GM12878 (cell line): ENCODE results near the gene CLCA2. TPM values are rescaled to one million over a fixed set of nuclear protein-coding genes. Genes with fewer than 3 reads are reported as not detected.

Experiments
- ATAC-seq: fragments of 200-7000 bp; cut with Tn5 transposase; 3 replicates; pipeline ENCODE4 v1.9.1; 2020; ENCODE audit warnings: mild to moderate bottlenecking, moderate library complexity
- BruUV-seq: library from RNA; stranded (reverse); fragments of 400-500 nt; replicated peaks from 2 replicates; lab custom pipeline; 2021; lab: Mats Ljungman, UMichigan
- CTCF ChIA-PET: fragments of 300-600 bp; sonication (Branson Sonifier 250); formaldehyde crosslinking; extraction: SDS; loops from one replicate; lab custom pipeline; 2021; ENCODE audit warnings: inconsistent platforms; lab: Yijun Ruan, JAX
- POLR2A ChIA-PET: fragments of 350-600 bp; formaldehyde crosslinking; extraction: SDS; loops from one replicate; lab custom pipeline; 2021; ENCODE audit warnings: inconsistent platforms; lab: Charles Lee
- RAD21 ChIA-PET: fragments of 300-600 bp; sonication (Branson Sonifier 250); formaldehyde crosslinking; loops from one replicate; lab custom pipeline; 2023; ENCODE audit warnings: antibody characterized with exemption; ENCODE audit not compliant: unreplicated experiment; lab: Charles Lee
- SMC1A ChIA-PET: fragments of 300-600 bp; sonication (Branson Sonifier 250); formaldehyde crosslinking; loops from one replicate; lab custom pipeline; 2023; ENCODE audit not compliant: unreplicated experiment, uncharacterized antibody; lab: Charles Lee
- DNase-seq: peaks from one replicate; pipeline ENCODE4 v3.0.0-alpha.2; 2011; ENCODE audit warnings: low read depth, low spot score
- FAIRE-seq: peaks from 3 replicates; lab custom pipeline; 2011; peaks lifted over from hg19 to GRCh38; lab: Jason Lieb, UNC
- H2AFZ ChIP-seq: 2 replicates; pipeline ENCODE4 v1.6.0; 2011; ENCODE audit warnings: low read depth, low read length, control low read depth; ENCODE audit not compliant: control insufficient read depth
- H3K27ac ChIP-seq: 2 replicates; pipeline ENCODE4 v1.5.1; 2011; ENCODE audit warnings: control low read depth; ENCODE audit not compliant: control insufficient read depth, insufficient read depth
- H3K27me3 ChIP-seq, 2 experiments: replicated peaks in 1 of 2; 2 replicates each; pipeline versions ENCODE4 v1.6.0 to v1.6.1; 2011; ENCODE audit warnings: low read length in 1 of 2; ENCODE audit not compliant: control insufficient read depth in 2 of 2, insufficient read depth in 2 of 2
- H3K36me3 ChIP-seq, 2 experiments: 2 replicates each; pipeline ENCODE4 v1.5.1; 2011; ENCODE audit warnings: low read length in 1 of 2; ENCODE audit not compliant: control insufficient read depth in 2 of 2, insufficient read depth in 2 of 2
- H3K4me1 ChIP-seq: 2 replicates; pipeline ENCODE4 v1.6.1; 2011; ENCODE audit warnings: mild to moderate bottlenecking, low read length, moderate library complexity, mixed read lengths; ENCODE audit not compliant: control insufficient read depth, insufficient read depth
- H3K4me2 ChIP-seq: 2 replicates; pipeline ENCODE4 v1.6.0; 2011; ENCODE audit warnings: control low read depth; ENCODE audit not compliant: control insufficient read depth, insufficient read depth
- H3K4me3 ChIP-seq: fragments of 200-600 bp; sonication (generic); 2 replicates; pipeline ENCODE4 v1.5.1; 2016
- H3K79me2 ChIP-seq: 2 replicates; pipeline ENCODE4 v1.6.0; 2011; ENCODE audit warnings: low read length; ENCODE audit not compliant: control insufficient read depth, insufficient read depth
- H3K9ac ChIP-seq: 2 replicates; pipeline ENCODE4 v1.8.0; 2011; ENCODE audit warnings: low read length, control low read depth, mixed read lengths; ENCODE audit not compliant: control insufficient read depth, insufficient read depth
- H3K9me3 ChIP-seq: replicated peaks from 3 replicates; pipeline ENCODE4 v1.5.1; 2011; ENCODE audit warnings: mild to moderate bottlenecking, low read length; ENCODE audit not compliant: control insufficient read depth, insufficient read depth
- H4K20me1 ChIP-seq: 2 replicates; pipeline ENCODE4 v1.6.0; 2011; ENCODE audit not compliant: control insufficient read depth, insufficient read depth
- BCL11A ChIP-seq: IDR thresholded peaks from 2 replicates; pipeline ENCODE4 v1.6.1; 2011; ENCODE audit warnings: low read depth, low read length
- CHD2 ChIP-seq: IDR thresholded peaks from 2 replicates; pipeline ENCODE4 v1.6.1; 2011; ENCODE audit warnings: low read depth, low read length, improper control_type of control experiment, borderline replicate concordance
- EED ChIP-seq: sonication (generic); IDR thresholded peaks from 2 replicates; pipeline ENCODE4 v1.6.1; 2016; ENCODE audit warnings: antibody characterized with exemption, low read depth
- EP300 ChIP-seq, 2 experiments: fragments of 150-350 bp in 1 of 2; IDR thresholded peaks; 2 replicates each; pipeline ENCODE4 v1.6.1; 2011 to 2012; ENCODE audit warnings: low read depth in 2 of 2, low read length in 2 of 2, borderline replicate concordance in 1 of 2, improper control_type of control experiment in 1 of 2, inconsistent platforms in 1 of 2; ENCODE audit not compliant: control insufficient read depth in 1 of 2
- FOXM1 ChIP-seq: IDR thresholded peaks from 2 replicates; pipeline ENCODE4 v1.6.1; 2012; ENCODE audit warnings: low read depth, mild to moderate bottlenecking, inconsistent platforms, low read length, moderate library complexity
- IRF5 ChIP-seq: fragments of 450-650 bp; IDR thresholded peaks from 2 replicates; pipeline ENCODE4 v1.6.1; 2017; ENCODE audit warnings: borderline replicate concordance
- MTA2 ChIP-seq: fragments of 450-650 bp; IDR thresholded peaks from 2 replicates; pipeline ENCODE4 v1.6.1; 2016; ENCODE audit warnings: low read depth, mild to moderate bottlenecking, moderate library complexity
- MXI1 ChIP-seq: fragments of 150-350 bp; IDR thresholded peaks from 2 replicates; pipeline ENCODE4 v1.6.1; 2011; ENCODE audit warnings: low read depth, mild to moderate bottlenecking, inconsistent platforms, low read length, improper control_type of control experiment
- NFXL1 ChIP-seq: fragments of 450-650 bp; IDR thresholded peaks from 2 replicates; pipeline ENCODE4 v1.6.1; 2017; ENCODE audit warnings: antibody characterized with exemption, mild to moderate bottlenecking, borderline replicate concordance
- NFYA ChIP-seq: IDR thresholded peaks from 2 replicates; pipeline ENCODE4 v1.6.1; 2011; ENCODE audit warnings: low read depth, mild to moderate bottlenecking, low read length, improper control_type of control experiment, borderline replicate concordance
- POLR2A ChIP-seq: IDR thresholded peaks from 2 replicates; pipeline ENCODE4 v1.6.1; 2011; ENCODE audit warnings: low read depth, mild to moderate bottlenecking, low read length
- RAD21 ChIP-seq: IDR thresholded peaks from 2 replicates; pipeline ENCODE4 v1.6.1; 2011; ENCODE audit warnings: mild to moderate bottlenecking, low read depth, low read length, moderate library complexity; ENCODE audit not compliant: insufficient read depth
- SKIL ChIP-seq: fragments of 450-650 bp; IDR thresholded peaks from 2 replicates; pipeline ENCODE4 v1.6.1; 2017; ENCODE audit warnings: mild to moderate bottlenecking, low read depth, inconsistent platforms; ENCODE audit not compliant: poor library complexity, severe bottlenecking
- SMARCA5 ChIP-seq: fragments of 450-650 bp; IDR thresholded peaks from 2 replicates; pipeline ENCODE4 v1.6.1; 2017; ENCODE audit warnings: mild to moderate bottlenecking
- SREBF1 ChIP-seq: IDR thresholded peaks from 2 replicates; pipeline ENCODE4 v1.6.1; 2012; ENCODE audit warnings: mild to moderate bottlenecking, low read length
- TCF3 ChIP-seq: IDR thresholded peaks from 2 replicates; pipeline ENCODE4 v1.6.1; 2012; ENCODE audit warnings: low read depth, mild to moderate bottlenecking, low read length, borderline replicate concordance; ENCODE audit not compliant: insufficient read depth
- WRNIP1 ChIP-seq: IDR thresholded peaks from 2 replicates; pipeline ENCODE4 v1.6.1; 2011; ENCODE audit warnings: low read depth, low read length, improper control_type of control experiment, borderline replicate concordance
- ZNF217 ChIP-seq: fragments of 450-650 bp; IDR thresholded peaks from 2 replicates; pipeline ENCODE4 v1.6.1; 2017; ENCODE audit warnings: antibody characterized with exemption, mild to moderate bottlenecking
- WGBS: methylation state at CpG from one replicate; pipeline ENCODE4 v1.1.6; 2016; ENCODE audit warnings: low lambda C conversion rate; ENCODE audit not compliant: insufficient replicate concordance, insufficient coverage; ENCODE audit errors: missing lambda C conversion rate; 5-methylcytosine and 5-hydroxymethylcytosine counted together
- in situ Hi-C: fragments of 300-500 bp; cut with MboI; formaldehyde crosslinking; loops from 9 replicates; pipeline ENCODE4 v1.14.3; 2018; ENCODE audit warnings: mixed read lengths
- intact Hi-C: fragments of 100-400 bp; cut with micrococcal nuclease; formaldehyde crosslinking; loops from one replicate; pipeline ENCODE4 v1.14.2; 2022; ENCODE audit not compliant: unreplicated experiment
- polyA plus RNA-seq, 11 experiments: library from polyadenylated mRNA; depleted of rRNA in 4 of 11; unstranded in 6 of 11; stranded (reverse) in 5 of 11; fragments of >200 nt; fragmentation: Nextera tagmentation in 4 of 11; fragmentation: Illumina TruSeq in 1 of 11; extraction: Ambion mirVana in 4 of 11; extraction: Trizol in 1 of 11; gene quantifications; 1 replicate in 1 of 11; 2 replicates in 10 of 11; pipeline versions ENCODE4 v1.2.1 to v1.2.3, GENCODE V29; 2011 to 2016; ENCODE audit warnings: inconsistent platforms in 2 of 11, missing spikeins in 2 of 11, low read depth in 1 of 11
- total RNA-seq, 4 experiments: library from RNA; depleted of rRNA in 3 of 4; stranded (reverse); fragments of >200 nt in 3 of 4; fragmentation: Illumina TruSeq in 1 of 4; extraction: Trizol in 1 of 4; gene quantifications; 2 replicates each; pipeline versions ENCODE4 v1.2.1 to v1.2.3, GENCODE V29; 2013 to 2021
- TF ChIP-seq, protein P1 (sequence below): IDR thresholded peaks from 2 replicates; pipeline ENCODE4 v1.6.1; 2011; ENCODE audit warnings: low read depth, mild to moderate bottlenecking, low read length, moderate library complexity, borderline replicate concordance; ENCODE audit errors: extremely low read depth
- TF ChIP-seq, protein P2 (sequence below): fragments of 450-650 bp; IDR thresholded peaks from 2 replicates; pipeline ENCODE4 v1.6.1; 2017; ENCODE audit warnings: mild to moderate bottlenecking

The CLCA2 gene
- total and polyA plus RNA-seq, 10 of the 15 experiments (the other 5 are each of a cell fraction or from before 2014, with no cell fraction given): 0.01 to 0.20 (median 0.08) TPM; not detected in 6

DNA sequence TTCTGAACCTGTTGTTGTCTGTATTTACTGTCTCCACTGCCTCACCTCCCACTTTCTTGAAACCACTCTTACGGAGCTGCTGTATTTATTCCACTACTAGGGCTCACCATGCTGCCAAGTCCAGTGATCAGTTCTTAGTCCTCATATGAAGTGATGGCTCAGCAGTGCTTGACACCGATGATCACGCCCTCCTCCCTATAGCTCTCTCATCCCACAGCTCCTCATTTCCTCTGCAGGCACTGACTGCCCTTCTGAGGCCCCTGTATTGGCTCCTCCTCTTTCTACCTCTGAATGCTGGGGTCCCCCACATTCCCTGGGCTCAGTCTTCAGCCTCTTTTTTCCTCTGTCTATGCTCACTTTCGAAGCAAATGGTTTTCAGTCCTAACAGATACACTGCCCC lies 48.2 kb downstream of the CLCA2 start:
- TF ChIP-seq CHD2 (no peak), BCL11A (no peak), MTA2 (no peak), NFYA (no peak), FOXM1 (no peak), EED (no peak), RAD21 (no peak), SMARCA5 (no peak), MXI1 (no peak), TCF3 (no peak), WRNIP1 (no peak), SREBF1 (no peak), NFXL1 (no peak), EP300 (IDR thresholded peaks at IDR 0.05; ENCODE audit: borderline replicate concordance in 1 of 2, control insufficient read depth in 1 of 2, low read depth in 2 of 2, low read length in 2 of 2) (no peak), POLR2A (no peak), IRF5 (no peak), SKIL (no peak), ZNF217 (no peak)
- TF ChIP-seq, protein P1, sequence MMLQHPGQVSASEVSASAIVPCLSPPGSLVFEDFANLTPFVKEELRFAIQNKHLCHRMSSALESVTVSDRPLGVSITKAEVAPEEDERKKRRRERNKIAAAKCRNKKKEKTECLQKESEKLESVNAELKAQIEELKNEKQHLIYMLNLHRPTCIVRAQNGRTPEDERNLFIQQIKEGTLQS: no peak
- TF ChIP-seq, protein P2, sequence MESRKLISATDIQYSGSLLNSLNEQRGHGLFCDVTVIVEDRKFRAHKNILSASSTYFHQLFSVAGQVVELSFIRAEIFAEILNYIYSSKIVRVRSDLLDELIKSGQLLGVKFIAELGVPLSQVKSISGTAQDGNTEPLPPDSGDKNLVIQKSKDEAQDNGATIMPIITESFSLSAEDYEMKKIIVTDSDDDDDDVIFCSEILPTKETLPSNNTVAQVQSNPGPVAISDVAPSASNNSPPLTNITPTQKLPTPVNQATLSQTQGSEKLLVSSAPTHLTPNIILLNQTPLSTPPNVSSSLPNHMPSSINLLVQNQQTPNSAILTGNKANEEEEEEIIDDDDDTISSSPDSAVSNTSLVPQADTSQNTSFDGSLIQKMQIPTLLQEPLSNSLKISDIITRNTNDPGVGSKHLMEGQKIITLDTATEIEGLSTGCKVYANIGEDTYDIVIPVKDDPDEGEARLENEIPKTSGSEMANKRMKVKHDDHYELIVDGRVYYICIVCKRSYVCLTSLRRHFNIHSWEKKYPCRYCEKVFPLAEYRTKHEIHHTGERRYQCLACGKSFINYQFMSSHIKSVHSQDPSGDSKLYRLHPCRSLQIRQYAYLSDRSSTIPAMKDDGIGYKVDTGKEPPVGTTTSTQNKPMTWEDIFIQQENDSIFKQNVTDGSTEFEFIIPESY: no peak
- in situ Hi-C loops (no loop called here), intact Hi-C loops (loop anchor here (5.0 to 10.0 kb wide), 2 partner anchors 215 to 613 kb away; no protein-coding TSS in a partner anchor)
- ChIA-PET CTCF (interaction anchor here (0.9 to 4.9 kb wide), 9 partner anchors 8 to 116 kb away, joined by 5 to 40 read pairs (median 7); partner anchors contain the start of gene ODF2L), SMC1A (interaction anchor here (0.6 to 1.2 kb wide), 4 partner anchors 87 to 655 kb away, joined by 3 read pairs; no protein-coding TSS in a partner anchor), RAD21 (interaction anchor here (0.8 kb wide), 1 partner anchor 76 kb away, joined by 4 read pairs; the partner anchor contains the start of gene ODF2L), POLR2A (no interaction called here)
- H3K79me2 ChIP-seq: no peaks in the 10 kb centered on the region
- DNase-seq (no peak), FAIRE-seq (no peak), ATAC-seq (no peak; the same call in 2 of the 3 replicates)
- H3K4me3 ChIP-seq: no peak overlapping the region
- no peak overlapping the region for H3K4me2 ChIP-seq
- peaks cover 3% of the 10 kb centered on the region; the same call in 1 of the 2 replicates for H3K4me1 ChIP-seq
- H3K36me3 ChIP-seq: no peaks in the 10 kb centered on the region
- H3K9me3 ChIP-seq: no peaks in the 10 kb centered on the region
- no peak overlapping the region for H2AFZ ChIP-seq
- H3K27ac ChIP-seq: no peak overlapping the region
- 73% methylated on average over 4 of the region's 4 CpGs for WGBS
- no peaks in the 10 kb centered on the region; a peak in 2 of 4 replicates for H3K27me3 ChIP-seq
- BruUV-seq: no TSS peak
- no peaks in the 10 kb centered on the region for H4K20me1 ChIP-seq
- H3K9ac ChIP-seq: no peak overlapping the region
